ENCODE measurements around the gene FZD4.

The FZD4 gene

DNA sequence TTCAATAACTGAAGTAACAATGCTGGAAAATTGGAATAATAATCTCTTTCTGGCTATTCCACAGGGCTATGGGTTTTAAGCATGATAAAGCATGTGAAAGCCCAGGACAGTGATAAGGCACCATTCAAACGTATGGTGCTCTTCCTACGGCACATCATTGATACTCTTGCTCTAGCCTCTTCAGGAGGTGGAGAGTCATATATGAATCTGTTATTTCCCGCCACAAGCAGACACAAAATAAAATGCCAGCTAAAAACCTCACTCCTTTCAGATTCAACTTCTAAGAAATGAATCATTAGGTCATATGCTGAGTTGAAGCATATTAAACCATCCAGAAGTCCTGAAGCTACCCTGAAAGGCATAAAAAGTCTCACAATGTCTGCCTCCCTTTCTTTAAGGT, 49.9 kb downstream of the FZD4 start:
- no peak for DNase-seq

DNA sequence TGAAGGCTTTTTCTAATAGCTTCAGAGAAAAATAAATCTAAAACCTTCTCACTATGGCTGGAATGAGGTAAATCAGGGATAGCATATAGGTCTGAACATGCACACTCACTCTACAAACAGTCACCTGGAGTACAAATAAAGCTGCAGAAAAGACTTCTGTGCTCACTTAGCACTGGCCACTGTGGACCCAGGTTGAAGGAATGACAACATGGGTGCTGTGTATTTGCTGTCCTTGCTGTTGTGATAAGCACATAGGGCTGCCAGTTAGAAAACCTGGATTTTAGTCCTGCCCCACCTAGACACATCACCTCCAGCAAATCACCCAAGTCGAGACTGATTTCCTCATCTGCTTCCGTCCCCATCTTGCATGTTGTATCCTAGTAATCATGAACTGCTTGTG, 51.2 kb downstream of the FZD4 start:
- no peak for DNase-seq

DNA sequence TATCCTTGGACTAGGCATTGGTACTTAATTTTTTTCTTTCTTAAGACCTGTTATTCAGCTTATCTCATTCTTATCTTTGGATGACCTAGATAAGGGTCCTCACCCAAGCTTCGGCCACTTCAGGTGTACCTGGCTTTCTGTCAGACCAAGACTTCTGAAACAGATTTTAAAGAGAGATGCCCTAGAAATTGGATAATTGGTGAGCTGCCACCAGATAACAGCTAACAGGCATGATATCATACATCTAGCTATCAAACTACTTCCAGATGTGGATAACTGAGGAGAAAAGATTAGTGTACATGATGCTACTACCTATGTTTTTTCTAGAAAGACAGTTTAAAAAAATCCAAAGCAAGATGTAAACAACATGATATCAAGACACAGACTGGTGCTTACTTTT, 52.9 kb downstream of the FZD4 start:
- DNase-seq = no peak

DNA sequence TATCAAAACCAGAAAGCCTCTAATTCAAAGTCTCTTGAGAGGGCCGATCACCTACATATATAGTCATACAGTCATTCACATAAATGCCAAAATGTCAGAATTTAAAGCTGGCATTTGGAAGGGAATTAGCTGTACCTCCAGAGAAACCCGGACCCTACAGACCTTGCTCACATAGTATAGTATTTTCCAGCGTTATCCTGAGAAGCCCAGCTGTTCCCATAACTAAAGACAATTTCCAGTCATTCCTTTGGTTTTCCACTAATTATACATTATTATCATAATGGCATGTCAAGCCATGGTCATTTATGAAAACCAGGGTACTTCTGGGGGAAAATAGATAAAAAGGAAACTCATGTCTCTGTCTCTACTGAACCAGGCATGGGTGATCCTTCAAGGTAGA, 53.6 kb downstream of the FZD4 start:
- DNase-seq = no peak

DNA sequence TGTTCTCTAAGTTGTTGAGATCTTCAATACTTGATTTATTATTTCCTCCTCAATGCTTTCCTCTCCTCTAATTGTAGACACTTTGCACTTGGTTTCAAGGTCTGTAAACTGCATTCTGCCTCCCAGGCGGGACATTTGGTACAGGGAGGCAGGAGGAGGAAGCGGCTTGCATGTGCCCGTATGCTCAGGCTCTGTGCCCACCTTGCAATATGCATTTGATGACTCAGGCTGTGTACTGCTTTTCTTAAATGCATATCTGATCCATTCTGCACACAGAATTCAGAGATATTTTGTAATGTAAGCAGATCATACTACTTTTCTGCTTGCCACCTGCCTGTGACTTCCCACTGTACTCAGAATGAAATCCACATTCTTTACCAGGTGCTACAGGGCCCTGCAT, 55.0 kb downstream of the FZD4 start:
- DNase-seq = no peak

DNA sequence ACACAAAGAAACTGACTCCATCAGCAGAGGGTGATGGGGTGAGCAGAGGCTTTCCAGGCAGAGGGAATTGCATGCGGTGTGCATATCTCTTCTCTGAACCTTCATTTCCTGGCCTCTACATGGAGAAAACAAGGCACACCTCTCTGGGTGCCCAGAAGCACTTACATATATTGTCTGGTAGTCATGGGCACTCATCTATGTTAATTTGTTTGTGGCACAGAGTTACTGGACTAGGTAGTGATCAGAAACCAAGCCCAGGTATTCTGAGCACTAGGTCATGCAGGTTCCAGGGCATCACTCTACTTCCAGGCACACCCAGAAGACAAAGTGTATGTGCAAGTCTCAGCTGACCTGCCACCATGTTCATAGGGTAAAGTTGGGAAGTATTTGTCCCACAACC, 56.5 kb downstream of the FZD4 start:
- DNase-seq = no peak

DNA sequence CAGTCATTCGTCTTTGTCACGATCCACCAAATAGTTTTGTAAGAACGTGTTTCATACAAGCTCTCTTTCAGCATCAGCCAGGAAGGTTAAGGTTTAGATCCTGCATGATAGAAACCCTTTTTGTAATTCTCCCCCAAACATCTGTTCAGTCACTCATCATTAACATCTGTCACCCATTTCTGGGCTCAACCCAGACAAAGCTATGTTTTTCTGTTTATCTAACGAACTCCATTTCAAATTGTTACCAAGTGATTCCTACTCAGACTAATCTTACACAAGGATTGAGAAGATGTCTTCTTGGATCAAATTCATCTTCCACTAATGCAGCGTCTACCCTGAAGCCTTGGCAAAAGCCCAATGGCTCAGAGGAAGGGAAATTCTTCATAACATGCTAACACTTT, 58.8 kb downstream of the FZD4 start:
- no peak for DNase-seq

Measured in NCI-H1436 treated with DMSO at 0.1 percent for 48 hours (cell line).